Stimulated activated CD8-positive, alpha-beta memory T cell treated with anti-CD3 and anti-CD28 coated beads, Interleukin-12 subunit alpha, Interleukin-12 subunit beta, amount 100 ng/mL, for 1 hour (primary cell): Measurements from ENCODE around the gene KCNA10.

ENCODE experiments used
- DNase-seq: peaks from one replicate; pipeline ENCODE4 v3.0.0-alpha.2; 2020; ENCODE audit warnings: low read depth

Gene KCNA10

DNA sequence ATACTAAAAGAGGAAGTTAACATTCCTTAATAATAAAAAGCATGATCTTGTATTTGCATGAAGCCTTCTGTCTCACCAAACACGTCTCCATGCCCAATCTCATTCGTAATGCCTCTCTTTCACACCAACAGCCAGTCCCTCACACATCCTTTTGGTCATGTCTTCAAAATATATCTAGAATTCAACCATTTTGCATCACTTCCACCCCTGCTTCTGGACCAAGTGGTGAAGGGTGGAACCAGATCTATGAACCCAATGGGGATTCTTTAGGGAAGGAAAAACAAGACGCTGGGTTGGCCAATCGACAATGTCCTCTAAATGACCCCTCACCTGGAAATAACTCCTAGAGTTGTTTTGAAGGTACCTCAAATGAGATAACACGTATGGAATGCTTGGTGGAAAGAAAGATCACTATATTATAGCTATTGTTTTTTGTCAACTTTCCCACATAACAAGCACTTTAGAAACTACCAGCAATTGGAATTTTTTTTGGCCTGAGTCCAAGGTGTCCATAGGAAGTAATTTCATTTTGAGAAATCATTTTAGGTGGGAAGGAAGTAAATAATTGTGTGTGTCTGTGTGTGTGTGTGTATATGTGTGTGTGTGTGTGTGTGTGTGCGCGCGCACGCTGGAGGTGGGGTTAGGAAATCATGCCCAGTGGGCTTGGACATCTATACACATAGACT lies at the start of gene KCNA10:
Gene KCNA10 (minus strand): TSS at position 51 of the 686 bp plus-strand sequence. CDS start 388 bp downstream, outside the sequence.
- DNase-seq = no peak

DNA sequence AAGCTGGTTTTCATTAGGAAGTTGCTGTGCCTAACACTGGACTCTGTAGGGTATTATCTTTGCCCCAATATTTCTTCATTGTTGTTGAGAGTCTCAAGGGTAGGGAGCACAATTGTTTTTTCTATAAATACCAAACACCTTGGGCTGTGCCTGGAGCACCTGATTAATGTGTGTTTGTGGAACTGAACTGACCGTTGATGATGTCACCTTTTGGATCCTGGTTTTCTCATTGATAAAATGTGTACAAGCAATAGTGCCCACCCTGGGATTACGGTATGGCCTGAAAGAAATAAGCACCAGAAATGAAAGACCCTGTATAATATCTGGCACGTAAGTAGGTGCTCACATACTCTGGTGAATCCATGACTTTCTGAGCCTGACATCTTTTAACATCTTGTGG lies 47.9 kb upstream of the KCNA10 start:
- no peak for DNase-seq

DNA sequence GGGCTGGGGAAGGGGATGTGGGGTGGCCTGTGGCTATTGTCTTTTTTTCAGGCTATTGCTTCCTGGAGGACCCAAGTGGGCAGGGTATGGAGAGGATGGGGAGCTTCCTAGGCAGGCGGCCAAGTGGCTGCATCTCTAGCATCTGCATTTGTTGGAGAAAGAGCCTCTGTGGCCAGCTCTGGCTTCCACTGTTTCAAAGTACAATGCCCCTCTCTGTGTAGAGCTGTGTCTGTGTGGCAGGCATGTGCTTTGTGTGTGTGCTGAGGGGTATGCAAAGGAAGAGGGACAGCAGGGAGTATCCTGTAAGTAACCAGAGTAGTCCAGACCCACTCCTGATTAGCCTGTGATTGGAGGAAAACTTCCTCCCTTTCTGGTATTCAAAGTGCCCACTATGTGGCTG lies 46.6 kb upstream of the KCNA10 start:
- no peak for DNase-seq

DNA sequence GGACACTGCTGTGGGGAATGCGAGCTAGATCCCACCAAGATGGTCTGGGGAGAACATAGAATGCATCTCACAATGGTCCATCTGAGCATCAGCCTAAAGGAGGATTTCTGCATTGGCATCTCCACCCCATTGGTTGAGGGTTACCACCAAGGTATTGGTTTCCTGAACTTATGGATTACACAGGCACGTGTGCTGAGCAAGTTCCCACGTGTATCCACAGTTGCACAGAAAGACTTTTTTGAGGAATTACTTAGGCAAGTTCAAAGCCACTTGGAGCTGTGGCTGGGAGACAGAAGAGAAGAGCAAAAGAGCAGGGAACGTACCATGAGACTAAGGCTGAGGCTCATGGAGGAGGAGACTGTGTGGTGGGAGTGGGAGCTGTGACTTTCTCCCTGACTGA lies 44.1 kb upstream of the KCNA10 start:
- DNase-seq = no peak

- no peak for DNase-seq
Measured at GRCh38 chr1:110561596-110561995, 42.6 kb upstream of the KCNA10 start.

GRCh38 chr1:110559157-110559556 lies 40.2 kb upstream of the KCNA10 start:
- no peak for DNase-seq

- no peak for DNase-seq
Measured at GRCh38 chr1:110557481-110557880, 38.5 kb upstream of the KCNA10 start.

- DNase-seq = no peak
Measured at GRCh38 chr1:110556471-110556807, 37.5 kb upstream of the KCNA10 start.

DNA sequence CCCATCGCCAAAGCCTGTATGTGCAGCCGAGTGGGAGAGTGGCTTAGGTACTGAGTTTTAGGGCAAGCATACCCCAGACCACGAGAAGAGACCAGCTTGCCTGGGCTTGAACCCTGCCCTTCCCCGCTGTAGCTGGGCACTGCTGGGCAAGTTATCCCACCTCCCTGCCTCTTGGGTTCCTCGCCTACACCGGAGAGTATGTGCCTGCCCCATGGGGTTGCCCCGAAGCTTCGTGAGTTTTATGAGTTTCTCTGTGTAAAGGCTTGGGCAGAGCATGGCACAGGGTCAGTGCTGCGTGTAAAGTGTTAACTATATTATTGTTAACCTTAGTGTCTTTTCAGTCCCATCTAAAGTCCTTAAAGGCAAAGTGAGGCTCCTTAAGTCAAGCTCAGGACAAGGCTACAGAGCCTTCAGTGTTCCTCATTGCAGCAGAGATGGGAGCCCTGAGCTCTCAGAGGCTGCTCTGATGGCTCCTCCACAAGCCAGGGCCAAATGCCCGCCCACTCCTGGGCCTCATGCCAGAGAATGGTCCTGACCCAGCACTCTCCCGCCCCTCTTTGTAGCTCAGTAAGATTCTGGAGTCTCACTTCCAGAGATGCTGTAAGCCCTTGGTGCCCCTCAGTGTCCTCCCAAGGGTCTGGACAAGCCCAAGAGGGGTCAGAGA lies 37.0 kb upstream of the KCNA10 start:
- DNase-seq = no peak

DNA sequence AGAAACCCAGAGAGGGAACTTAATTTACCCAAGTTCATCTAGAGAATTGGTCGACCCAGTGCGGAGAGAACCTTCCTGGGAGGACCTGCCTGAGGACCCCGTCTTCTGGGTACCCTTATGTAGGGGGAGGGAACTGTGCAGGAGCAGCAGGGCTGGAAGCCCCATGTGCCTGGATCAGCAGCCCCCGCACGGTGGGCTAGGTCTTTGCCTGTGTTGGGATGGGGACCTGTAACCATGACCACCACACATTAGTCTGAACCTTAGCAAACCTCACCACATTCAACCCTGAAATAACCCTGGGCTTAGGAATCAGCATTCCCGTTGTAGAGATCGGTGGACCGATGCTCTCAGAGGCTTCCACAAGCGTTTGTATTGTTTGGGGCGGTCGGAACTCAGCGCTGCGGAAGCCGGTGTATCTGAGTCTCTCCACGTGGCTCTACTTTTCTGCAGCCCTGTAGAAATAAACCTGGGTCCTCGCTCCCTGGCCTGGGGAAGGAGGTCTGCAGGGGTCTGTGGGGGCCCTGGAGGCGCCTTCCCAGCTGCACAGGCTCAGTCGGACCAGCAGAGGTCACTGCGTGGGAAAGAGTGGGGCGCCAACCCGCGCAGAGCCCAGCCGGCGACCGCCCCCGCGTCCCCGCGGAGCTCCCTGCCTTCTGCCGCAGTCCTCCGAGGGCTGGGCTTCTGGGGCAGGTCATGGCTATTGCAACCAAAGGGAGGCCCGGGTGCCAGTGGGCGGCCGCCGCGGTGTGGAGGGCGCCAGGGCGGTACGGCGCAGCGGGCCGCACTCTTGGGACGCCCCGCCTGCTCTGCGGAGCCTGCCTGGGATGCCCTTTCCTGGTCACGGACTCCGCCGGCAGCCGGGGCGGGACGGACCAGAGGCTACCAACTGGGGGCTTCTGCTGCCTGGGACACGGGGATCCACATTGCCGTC lies 36.2 kb upstream of the KCNA10 start:
- peak; percentile 17 for DNase-seq

- DNase-seq = no peak
Measured at GRCh38 chr1:110551278-110551809, 32.4 kb upstream of the KCNA10 start.

GRCh38 chr1:110549831-110550230 lies 30.9 kb upstream of the KCNA10 start:
- DNase-seq = no peak

- DNase-seq = no peak
Measured at GRCh38 chr1:110548381-110548780, 29.4 kb upstream of the KCNA10 start.

GRCh38 chr1:110547017-110547416 lies 28.0 kb upstream of the KCNA10 start:
- no peak for DNase-seq

DNA sequence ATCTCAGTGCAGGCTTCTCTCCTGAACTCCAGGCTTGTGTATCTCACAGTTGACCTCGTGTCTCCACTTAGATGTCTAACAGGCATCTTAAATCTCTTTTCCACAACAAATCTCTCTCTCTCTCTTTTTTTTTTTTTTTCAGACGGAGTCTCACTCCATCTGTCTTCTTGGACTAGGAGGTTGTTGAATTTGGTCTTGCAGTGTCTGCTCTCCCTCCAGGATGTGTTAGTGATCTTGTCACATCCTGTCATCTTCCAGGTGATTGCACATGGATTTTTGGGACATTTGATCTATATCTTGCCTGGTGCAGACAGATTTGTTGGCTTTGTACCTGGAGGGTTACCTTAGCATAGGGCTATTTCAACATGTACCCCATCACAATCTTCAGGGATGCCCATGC lies 26.5 kb upstream of the KCNA10 start:
- DNase-seq = no peak

DNA sequence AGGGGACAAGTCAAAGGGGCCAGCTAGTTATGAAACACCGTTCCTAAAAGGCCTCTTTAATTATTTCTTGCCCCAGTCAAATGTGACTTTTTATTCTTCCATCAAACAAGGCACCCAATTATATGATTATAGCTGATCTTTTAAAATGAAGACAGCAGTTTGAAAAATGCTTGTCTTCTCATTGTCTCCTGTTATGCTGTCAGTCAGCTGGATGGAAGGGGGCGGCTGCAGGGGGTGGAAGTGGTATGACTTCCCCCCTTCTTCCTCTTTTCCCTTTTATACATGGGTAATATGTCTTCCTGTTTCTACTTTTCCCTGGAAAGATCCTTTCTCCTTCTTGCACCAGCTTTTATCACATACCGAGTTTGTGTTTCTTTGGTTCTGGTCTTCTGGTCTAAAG lies 25.8 kb upstream of the KCNA10 start:
- DNase-seq = no peak

DNA sequence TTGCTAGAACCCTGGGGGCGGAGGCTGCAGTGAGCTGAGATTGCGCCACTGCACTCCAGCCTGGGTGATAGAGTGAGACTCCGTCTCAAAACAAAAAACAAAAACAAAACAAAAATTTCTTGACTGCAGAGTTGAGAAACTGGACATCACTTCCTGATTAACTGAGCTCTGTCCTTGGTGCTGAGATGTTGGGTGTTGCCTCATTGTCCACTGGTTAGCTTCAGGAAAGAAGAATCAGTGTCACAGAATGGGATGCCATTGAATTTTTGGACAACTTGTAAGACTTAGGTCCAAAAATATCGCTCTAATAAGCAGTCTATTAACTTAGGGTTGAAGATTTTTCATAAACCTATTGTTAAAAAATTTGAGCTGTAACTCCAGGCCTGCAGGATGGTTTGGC lies 23.8 kb upstream of the KCNA10 start:
- no peak for DNase-seq

DNA sequence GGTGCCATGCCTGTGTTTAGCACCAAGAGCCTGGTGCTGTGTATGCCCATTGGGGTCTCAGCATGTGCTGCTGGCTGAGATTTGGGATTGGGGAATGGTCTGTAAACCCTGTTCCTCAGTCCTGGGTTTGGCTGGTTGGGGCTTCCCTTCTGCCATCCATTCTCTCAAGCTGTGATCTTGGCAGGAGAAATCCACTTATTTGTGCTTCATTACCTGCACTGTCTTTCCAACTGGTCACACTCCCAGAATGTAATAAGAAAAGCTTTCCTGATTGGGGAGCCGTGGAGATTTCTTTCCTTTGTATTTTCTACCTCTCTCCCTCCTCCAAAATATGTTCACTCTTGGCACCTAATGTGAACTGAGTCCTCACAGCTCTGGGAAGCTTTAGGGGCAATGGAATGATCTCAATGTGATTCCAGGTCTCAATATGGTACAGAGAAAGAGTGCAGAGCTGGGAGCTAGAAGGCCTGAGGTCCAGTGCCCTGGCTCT lies 23.0 kb upstream of the KCNA10 start:
- DNase-seq = no peak

GRCh38 chr1:110540891-110541685 lies 22.1 kb upstream of the KCNA10 start:
- no peak for DNase-seq

DNA sequence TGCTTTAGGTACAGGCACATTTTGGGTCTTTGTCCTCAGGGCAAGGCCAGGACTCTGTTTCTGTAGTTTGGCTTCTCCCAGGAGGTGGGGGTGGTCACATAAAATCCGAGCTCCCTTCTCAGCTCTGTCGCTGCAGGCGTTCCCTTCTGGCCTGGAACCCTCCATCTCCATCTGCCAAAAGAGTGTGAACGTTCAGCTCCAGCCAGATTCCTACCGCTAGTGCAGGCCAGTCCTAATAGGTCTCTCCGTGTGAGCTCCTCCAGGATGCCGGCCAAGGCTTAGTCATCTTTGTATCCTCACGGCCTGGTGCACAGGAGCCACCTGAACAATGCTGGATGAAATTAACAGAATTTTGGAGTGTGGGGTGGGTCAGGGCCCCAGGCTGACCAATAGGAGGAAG lies 19.9 kb upstream of the KCNA10 start:
- DNase-seq = no peak

GRCh38 chr1:110538075-110538474 lies 19.1 kb upstream of the KCNA10 start:
- no peak for DNase-seq

GRCh38 chr1:110535985-110536384 lies 17.0 kb upstream of the KCNA10 start:
- DNase-seq = no peak
